Anterior cingulate cortex (tissue), 58 donors: ENCODE measurements around the gene CNDP2.

Experiments used
- DNase-seq, 58 donors: peaks; one replicate each; lab custom pipeline; 2025; lab: John Stamatoyannopoulos, UW

The CNDP2 gene

GRCh38 chr18:74495581-74496507, at the start of gene CNDP2:
TSS of gene CNDP2 (plus strand) at chr18:74496363. CDS start at chr18:74499974, 3,611 bp downstream.
- DNase-seq = peak; percentile 89 to 100 (median 99)

- DNase-seq = no peak
Observed at GRCh38 chr18:74446631-74447403, 49.3 kb upstream of the CNDP2 start.

GRCh38 chr18:74447404-74448152, 48.6 kb upstream of the CNDP2 start:
- no peak for DNase-seq

- DNase-seq = peak in 38 of 58 donors; percentile 5 to 77 (median 38)
Observed at GRCh38 chr18:74450626-74451025, 45.5 kb upstream of the CNDP2 start.

GRCh38 chr18:74451148-74451547, 45.0 kb upstream of the CNDP2 start:
- no peak for DNase-seq

GRCh38 chr18:74453016-74453566, 43.1 kb upstream of the CNDP2 start:
- no peak for DNase-seq

- peak in 1 of 58 donors; percentile 56 for DNase-seq
Observed at GRCh38 chr18:74453642-74454198, 42.4 kb upstream of the CNDP2 start.

- peak in 53 of 58 donors; percentile 14 to 96 (median 61) for DNase-seq
Observed at GRCh38 chr18:74454279-74454751, 41.8 kb upstream of the CNDP2 start.

- no peak for DNase-seq
Observed at GRCh38 chr18:74455386-74455785, 40.8 kb upstream of the CNDP2 start.

- DNase-seq = no peak
Observed at GRCh38 chr18:74456017-74456348, 40.2 kb upstream of the CNDP2 start.

GRCh38 chr18:74456349-74457042, 39.7 kb upstream of the CNDP2 start:
- peak in 19 of 58 donors; percentile 22 to 65 (median 47) for DNase-seq

- DNase-seq = peak in 49 of 58 donors; percentile 11 to 81 (median 58)
Observed at GRCh38 chr18:74457043-74457724, 39.0 kb upstream of the CNDP2 start, which contains the start of gene DIPK1C. TSS of gene DIPK1C (minus strand) at chr18:74457308. CDS start at chr18:74457259, 49 bp downstream.

GRCh38 chr18:74457725-74458421, 38.3 kb upstream of the CNDP2 start:
- DNase-seq = peak in 54 of 58 donors; percentile 16 to 89 (median 68)

- peak in 11 of 58 donors; percentile 7 to 39 (median 26) for DNase-seq
Observed at GRCh38 chr18:74459889-74460288, 36.3 kb upstream of the CNDP2 start.

- DNase-seq = no peak
Observed at GRCh38 chr18:74460825-74461224, 35.3 kb upstream of the CNDP2 start.

GRCh38 chr18:74463254-74463653, 32.9 kb upstream of the CNDP2 start:
- no peak for DNase-seq

- no peak for DNase-seq
Observed at GRCh38 chr18:74463983-74464382, 32.2 kb upstream of the CNDP2 start.

- DNase-seq = no peak
Observed at GRCh38 chr18:74465775-74466174, 30.4 kb upstream of the CNDP2 start.
